Neural progenitor cell (in vitro differentiated cells): ENCODE results near the gene DLG2.

Experiments used
- CTCF ChIP-seq: fragments of 200-600 bp; sonication (generic); IDR thresholded peaks from 2 replicates; pipeline ENCODE4 v1.5.1; 2017; ENCODE audit warnings: antibody characterized with exemption, mild to moderate bottlenecking
- EZH2 ChIP-seq: fragments of 200-600 bp; sonication (generic); IDR thresholded peaks from 2 replicates; pipeline ENCODE4 v1.6.1; 2017; ENCODE audit warnings: antibody characterized with exemption, mild to moderate bottlenecking, moderate library complexity
- EZH2phosphoT487 ChIP-seq: fragments of 200-600 bp; sonication (generic); IDR thresholded peaks from 2 replicates; pipeline ENCODE4 v1.6.1; 2017; ENCODE audit warnings: antibody characterized with exemption

- no peak for TF ChIP-seq CTCF
- no peak for TF ChIP-seq EZH2
- TF ChIP-seq EZH2phosphoT487: no peak
Observed at GRCh38 chr11:84247129-84247528, 1380.0 kb downstream of the DLG2 start.
